RCC 7860 (cell line): ENCODE results near the gene ALPI.

Experiments
- DNase-seq: peaks from one replicate; pipeline ENCODE4 v3.0.0-alpha.2; 2015; ENCODE audit warnings: low spot score
- FAIRE-seq: peaks from 2 replicates; lab custom pipeline; 2012; peaks lifted over from hg19 to GRCh38; lab: Jason Lieb, UNC

ALPI gene

GRCh38 chr2:232483311-232483922 is 27.5 kb downstream of the ALPI start:
- no peak for DNase-seq

DNA sequence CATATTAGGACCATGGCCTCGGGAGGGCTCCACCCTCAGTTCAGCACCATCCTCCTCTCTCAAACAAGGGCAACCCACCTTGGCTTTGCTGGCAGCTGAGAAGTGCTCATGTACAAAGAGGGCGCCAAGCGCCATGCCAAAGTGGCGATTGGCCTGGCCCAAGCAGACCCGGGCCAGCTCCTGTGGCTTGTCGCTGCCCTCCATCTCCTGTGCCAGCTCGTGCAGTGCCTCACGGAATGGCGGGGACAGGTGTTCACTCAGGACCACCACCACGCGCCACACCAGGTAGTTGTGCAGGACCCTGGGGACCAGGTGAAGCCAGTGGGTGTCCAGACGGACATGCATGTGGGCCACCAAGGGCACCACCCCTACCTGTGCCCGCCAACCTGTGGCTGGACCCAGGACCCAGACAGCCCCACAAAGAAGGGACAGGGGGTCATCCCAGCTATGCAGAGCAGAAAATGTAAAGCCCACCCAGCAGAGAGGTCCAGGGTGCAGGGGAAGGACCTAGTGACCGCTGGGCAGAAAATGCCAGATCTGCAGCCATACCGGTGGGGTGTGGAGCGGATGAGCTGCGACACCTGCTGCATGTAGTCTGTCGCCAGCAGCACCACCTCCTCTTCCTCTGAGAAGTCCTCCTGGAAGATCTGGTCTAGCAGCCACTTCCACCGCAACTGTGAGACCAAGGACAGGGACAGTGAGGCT is 28.1 kb downstream of the ALPI start:
- DNase-seq (no peak), FAIRE-seq (no peak)

More at GRCh38 chr2:232483311-232483922, 27.5 kb downstream of the ALPI start:
- FAIRE-seq: no peak

DNA sequence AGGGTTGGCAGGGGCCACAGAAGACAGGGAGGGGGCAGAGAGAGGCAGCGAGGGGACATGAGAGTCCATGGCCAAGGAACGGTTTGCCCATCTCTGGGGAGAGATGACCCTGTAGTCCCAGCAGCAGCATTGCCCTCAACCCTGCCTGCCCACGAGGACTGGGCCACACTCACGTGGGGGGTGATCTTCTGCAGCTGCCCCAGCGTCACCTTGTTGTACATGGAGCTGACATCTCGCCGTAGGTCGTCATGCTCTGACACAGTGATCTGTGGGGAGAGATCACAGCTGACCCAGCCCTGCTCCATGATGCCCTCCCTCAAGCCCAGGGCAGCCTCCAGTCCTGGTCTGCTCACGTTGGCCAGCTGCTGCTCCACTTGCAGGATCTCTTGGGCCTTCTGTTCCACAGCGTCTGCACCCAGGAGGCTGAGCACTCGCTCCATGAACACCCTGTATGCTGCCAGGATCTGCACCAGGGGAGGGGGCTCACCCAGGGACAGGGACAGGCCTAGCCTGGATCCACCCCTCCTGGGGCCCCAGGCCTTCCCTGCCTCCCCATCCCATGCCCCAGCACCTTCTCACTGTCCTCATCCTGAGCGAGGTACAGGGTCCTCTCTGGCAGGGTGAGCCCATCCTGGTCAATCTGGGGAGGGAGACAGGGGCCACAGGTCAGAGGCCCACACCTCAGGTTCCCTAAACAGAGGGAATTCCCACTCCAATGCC is 28.8 kb downstream of the ALPI start:
- no peak for DNase-seq

GRCh38 chr2:232485348-232485756 is 29.4 kb downstream of the ALPI start:
- FAIRE-seq: no peak
- no peak for DNase-seq

More for the DNA sequence above, 28.8 kb downstream of the ALPI start:
- FAIRE-seq: no peak

DNA sequence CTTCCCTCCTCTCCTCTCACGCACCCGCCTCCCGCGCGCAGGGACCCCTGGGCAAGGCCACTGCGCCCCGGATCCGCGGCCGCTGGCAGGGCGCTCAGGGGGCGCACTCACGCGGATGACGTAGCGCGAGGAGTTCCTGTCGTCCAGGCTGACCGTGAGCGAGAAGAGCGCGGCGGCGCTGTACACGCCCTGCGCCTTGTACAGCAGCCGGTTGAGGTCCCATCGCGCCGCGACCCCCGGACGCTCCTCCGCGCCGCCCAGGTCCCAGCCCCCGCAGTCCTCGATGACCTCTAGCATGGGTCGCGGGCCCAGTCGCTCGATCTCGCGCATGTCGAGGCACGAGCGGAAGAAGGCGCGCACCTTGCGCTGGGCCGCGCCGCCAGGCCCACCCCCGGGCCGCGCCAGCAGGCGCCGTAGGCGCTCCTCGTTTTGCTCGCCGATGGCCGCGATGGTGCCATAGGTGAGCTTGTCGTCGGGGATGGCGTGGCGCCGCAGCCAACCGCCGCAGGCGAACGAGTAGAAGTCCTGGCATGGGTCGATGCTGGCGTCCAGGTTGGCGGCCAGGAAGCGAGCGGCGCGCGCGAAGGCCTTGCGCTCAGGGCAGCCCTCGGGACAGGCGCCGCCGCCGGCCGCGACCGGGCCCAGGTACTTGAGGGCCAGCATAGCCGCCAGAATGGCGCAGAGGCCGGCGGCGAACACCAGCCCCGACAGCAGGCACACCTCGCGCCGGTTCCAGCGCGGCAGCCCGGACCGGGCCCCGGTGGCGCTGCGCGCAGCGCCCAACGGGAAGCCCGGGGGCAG is 30.0 kb downstream of the ALPI start:
- no peak for FAIRE-seq
- DNase-seq: no peak

GRCh38 chr2:232486558-232487384 is 30.8 kb downstream of the ALPI start:
- FAIRE-seq (no peak), DNase-seq (no peak)

- FAIRE-seq: no peak
Observed at GRCh38 chr2:232487385-232488096, 31.6 kb downstream of the ALPI start, which contains the start of gene ECEL1. Gene ECEL1 (minus strand): TSS chr2:232487834. CDS start chr2:232486653, 1,181 bp downstream.

DNA sequence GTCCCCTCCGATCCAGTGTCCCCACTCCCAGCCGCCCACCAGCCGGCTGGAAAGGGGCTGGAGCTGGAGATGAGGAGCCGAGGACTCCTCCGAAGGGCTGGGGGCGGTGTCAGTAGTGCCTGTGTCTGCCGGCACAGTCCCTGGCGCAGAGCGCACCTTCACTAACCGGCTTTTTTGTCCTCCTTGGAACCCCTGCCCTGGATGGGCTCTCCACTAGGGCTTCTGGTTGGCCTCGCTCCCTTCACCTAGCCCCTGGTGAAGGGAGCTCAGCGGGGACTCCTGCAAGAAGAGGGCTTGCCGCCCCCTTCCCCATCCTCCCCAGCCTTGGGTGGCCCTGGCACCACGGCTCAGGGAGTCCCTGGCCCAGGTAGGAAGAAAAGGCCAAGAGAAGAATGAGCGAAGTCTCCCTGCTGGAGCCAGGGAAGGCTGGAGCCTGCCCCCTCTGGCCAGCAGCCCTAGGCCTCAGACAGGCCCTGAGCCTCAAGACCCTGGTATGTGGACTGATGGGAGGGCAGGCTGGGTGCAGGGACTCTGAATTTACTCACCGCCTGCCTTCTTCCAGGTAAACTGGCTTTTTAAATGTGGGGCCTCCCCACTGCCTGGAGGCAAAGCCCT is 32.3 kb downstream of the ALPI start:
- FAIRE-seq: no peak
- DNase-seq: no peak

More at GRCh38 chr2:232487385-232488096, 31.6 kb downstream of the ALPI start, which contains the start of gene ECEL1:
- no peak for DNase-seq

DNA sequence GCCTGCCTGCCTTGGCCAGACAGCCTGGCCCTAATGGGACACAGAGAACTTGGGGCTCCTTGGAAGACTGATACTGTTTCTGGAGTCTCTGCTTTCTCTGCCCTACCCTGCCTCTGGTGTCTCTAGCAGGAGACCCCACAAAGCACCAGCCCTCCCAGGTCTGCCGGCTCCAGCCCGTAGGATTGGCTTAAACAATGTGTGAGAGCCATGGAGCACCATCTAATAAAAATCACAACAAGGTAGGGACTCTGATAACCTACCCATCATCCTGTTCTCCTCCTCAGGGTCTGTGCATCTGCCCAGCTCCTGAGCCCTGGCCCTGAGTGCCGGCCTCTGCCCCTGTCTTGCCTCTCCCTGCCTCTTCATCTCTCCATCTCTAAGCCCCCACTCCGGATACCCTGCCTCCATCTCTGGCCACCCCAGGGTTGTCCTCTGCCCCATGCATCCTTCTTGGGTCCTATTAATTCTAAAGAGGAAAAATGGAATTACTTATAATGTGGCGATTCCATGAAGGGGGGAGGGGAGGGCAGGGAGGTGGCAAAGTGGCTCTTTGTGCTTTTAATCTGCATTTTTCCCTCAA is 32.9 kb downstream of the ALPI start:
- FAIRE-seq (no peak), DNase-seq (no peak)

- FAIRE-seq (no peak), DNase-seq (no peak)
Observed at GRCh38 chr2:232489516-232490220, 33.7 kb downstream of the ALPI start.

DNA sequence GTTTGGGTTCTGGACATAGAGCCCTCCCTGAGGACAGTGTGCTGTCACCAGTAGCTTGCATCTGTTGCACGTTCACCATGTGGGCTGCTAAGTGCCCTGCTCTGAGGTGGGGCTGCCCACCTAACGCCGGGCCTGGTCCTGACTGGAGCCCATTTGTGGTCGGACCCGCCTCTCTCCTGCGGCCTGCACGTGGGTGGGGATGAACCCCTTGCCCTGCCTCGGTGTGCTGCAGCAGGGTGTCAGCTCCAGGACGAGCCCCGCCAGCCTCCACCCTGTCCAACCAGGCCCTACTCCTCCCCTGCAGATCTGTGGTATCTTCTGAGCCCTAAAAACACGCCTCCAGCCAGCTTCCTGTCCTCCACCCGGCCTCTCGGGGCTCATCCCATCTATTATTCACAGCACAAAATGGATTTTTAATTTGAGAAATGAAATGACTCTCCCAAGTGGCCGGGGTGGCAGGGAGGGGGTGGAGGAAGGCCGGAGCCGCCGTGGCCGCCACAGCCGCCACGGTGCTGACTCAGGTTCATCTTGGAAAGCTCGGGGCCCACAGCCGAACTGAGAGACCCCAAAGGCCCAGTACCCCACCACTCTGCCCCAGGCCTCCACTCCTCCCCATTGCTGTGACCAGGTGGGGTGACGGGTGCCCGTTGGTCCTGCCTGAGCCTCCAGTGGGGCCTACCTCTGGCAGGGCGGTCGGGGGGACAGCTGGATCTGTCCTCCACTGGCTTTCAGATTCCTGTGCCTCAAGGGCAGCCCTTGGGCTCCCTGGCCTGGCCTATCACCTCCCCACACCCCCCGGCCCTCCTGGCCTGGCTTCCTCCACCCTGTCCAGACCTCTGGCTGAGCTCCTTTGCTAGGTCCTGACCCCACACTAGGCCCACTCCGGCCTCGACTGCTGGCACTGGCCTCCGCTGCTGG is 34.5 kb downstream of the ALPI start:
- DNase-seq: no peak

GRCh38 chr2:232491139-232491780 is 35.3 kb downstream of the ALPI start:
- FAIRE-seq (no peak), DNase-seq (no peak)

More for the DNA sequence above, 34.5 kb downstream of the ALPI start:
- FAIRE-seq: no peak

DNA sequence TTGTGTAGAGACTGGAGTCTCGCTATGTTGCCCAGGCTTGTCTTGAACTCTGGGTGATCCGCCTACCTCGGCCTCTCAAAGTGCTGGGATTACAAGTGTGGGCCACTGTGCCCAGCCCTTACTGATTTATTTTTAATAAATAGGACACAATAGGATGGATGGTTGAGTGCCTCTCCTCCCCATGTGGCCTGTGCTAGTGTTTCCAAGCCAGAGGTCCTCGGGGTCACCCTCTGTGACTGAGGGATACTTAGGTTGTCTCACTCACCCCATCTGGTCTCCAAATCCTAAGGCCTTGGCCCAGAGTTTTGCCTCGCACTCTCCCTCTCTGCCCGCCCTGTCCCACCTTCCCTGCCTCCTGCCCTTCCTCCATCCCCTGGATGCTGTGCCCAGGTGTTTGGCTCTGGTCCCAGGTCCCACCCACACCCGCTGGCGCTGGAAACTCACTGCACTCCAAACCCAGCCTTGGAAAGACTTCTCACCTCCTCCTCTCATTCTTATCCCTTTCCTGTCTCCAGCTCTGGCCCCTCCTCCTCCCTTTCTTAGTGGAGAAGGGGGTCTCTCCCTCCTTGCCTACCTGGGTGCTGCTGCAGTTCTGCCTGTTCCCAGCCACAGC is 36.4 kb downstream of the ALPI start:
- FAIRE-seq: no peak
- DNase-seq: no peak

DNA sequence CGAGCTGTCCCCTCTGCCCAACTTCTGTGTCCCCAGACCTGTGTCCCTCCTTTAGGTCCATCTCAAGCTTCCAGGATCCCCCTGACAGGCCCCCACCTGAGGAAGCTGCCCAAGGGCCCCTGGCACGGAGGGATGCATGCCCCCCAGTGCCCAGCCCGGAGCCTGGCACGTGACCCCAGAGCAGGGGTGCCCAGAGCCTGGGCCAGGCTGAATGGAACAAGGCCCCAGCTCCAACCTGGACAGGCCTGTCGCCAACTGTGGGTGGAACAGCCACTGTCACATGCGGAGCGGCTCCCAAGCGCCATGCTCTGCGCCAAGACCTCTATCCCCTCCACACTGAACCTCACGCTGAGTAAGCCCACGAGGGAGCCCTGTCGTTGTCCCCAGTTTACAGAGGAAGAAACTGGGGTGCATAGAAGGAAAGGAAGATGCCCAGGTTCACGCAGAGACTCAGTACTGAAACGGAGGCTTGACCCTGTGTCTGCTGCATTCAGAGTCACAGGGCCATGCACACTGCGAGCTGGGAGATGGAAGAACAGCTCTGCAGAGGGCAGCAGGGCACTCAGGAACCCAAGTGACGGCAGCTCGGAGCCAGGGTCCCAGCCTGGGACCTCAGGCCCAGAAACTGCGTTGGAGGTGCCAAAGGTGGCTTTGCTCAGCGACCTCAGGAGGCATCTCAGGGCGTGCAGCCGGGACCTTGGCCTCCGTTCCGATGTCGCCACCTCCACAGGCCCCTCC is 37.2 kb downstream of the ALPI start:
- no peak for FAIRE-seq
- DNase-seq: no peak

- DNase-seq (no peak), FAIRE-seq (no peak)
Observed at GRCh38 chr2:232493701-232494474, 37.9 kb downstream of the ALPI start.
